ENCODE results near the gene HSFX3. TPM values are rescaled to one million over a fixed set of nuclear protein-coding genes. Genes with fewer than 3 reads are reported as not detected.

The HSFX3 gene
- total and polyA plus RNA-seq, 2 of the 8 experiments (the other 6 are each of a cell fraction or from before 2014, with no cell fraction given), result not detected

- Histone ChIP-seq H3K9ac (replicated peaks in 1 of 4; ENCODE audit: extremely low read depth in 1 of 4, low read depth in 3 of 4, low read length in 3 of 4) (peak within 1 kb of the TSS in 2 of 4 experiments; percentile 13 to 37; a peak in 2 of 7 replicates), H3K79me1 (ENCODE audit: low read depth, low read length) (no peaks in the 10 kb centered on the region), H4K8ac (ENCODE audit: extremely low read depth, insufficient read depth, low read length) (peak within 1 kb of the TSS; percentile 68), H3K23me2 (ENCODE audit: low read depth, low read length) (peaks cover 9% of the 10 kb centered on the region; the same call in 1 of the 2 replicates), H3K9me3 (ENCODE audit: insufficient read depth in 2 of 2, low read depth in 1 of 2, low read length in 1 of 2) (no peaks in the 10 kb centered on the region), H3K23ac (ENCODE audit: insufficient read length) (no peak within 1 kb of the TSS), H2AFZ (ENCODE audit: low read length) (peak within 1 kb of the TSS; percentile 81), H2BK15ac (ENCODE audit: low read length) (0 out of 2 replicates have a peak within 1 kb of the TSS, but pooled peaks have one; percentile 10), H2BK12ac (ENCODE audit: low read depth, low read length) (no peak within 1 kb of the TSS), H4K20me1 (replicated peaks in 1 of 2; ENCODE audit: control insufficient read depth in 1 of 2, insufficient read depth in 2 of 2, low read length in 2 of 2) (no peaks in the 10 kb centered on the region), H4K91ac (replicated peaks; ENCODE audit: insufficient read length, low read length) (peak within 1 kb of the TSS; percentile 74), H2AK5ac (ENCODE audit: low read depth, low read length) (no peak within 1 kb of the TSS), H3K4me3 (ENCODE audit: extremely low read depth in 1 of 4, insufficient read depth in 2 of 4, low read depth in 3 of 4, low read length in 4 of 4) (peak within 1 kb of the TSS; percentile 56 to 71 (median 60)), H2BK20ac (ENCODE audit: low read length) (no peak within 1 kb of the TSS), H3K4ac (replicated peaks; ENCODE audit: insufficient read length, low read depth, low read length) (no peak within 1 kb of the TSS), H3K4me1 (replicated peaks in 1 of 4; ENCODE audit: control insufficient read depth in 3 of 4, insufficient read depth in 4 of 4, low read length in 3 of 4) (peaks cover 0 to 7% (median 4%) of the 10 kb centered on the region in 4 experiments; a peak in 3 of 7 replicates), H2BK120ac (replicated peaks; ENCODE audit: low read depth, low read length) (no peak within 1 kb of the TSS), H3K14ac (ENCODE audit: insufficient read length) (no peak within 1 kb of the TSS), H3K79me2 (ENCODE audit: control insufficient read depth in 1 of 2, insufficient read depth in 2 of 2, low read length in 2 of 2) (no peaks in the 10 kb centered on the region), H3K27ac (ENCODE audit: low read depth, low read length) (no peak within 1 kb of the TSS; the same call in 1 of the 2 replicates), H2BK5ac (ENCODE audit: low read depth, low read length) (no peak within 1 kb of the TSS), H3K56ac (replicated peaks; ENCODE audit: insufficient read length, low read depth, low read length) (no peak within 1 kb of the TSS), H3K27me3 (replicated peaks in 1 of 4; ENCODE audit: control insufficient read depth in 3 of 4, extremely low read depth in 1 of 4, insufficient read depth in 3 of 4, low read length in 3 of 4) (no peaks in the 10 kb centered on the region; a peak in 1 of 7 replicates), H4K5ac (ENCODE audit: insufficient read length, low read depth, low read length) (peak within 1 kb of the TSS; percentile 7), H3K4me2 (ENCODE audit: insufficient read depth in 1 of 2, low read depth in 2 of 2, low read length in 2 of 2) (peak within 1 kb of the TSS; percentile 89 to 94), H3K18ac (ENCODE audit: extremely low read depth, low read length) (no peak within 1 kb of the TSS; the same call in 1 of the 2 replicates), H3K36me3 (ENCODE audit: control insufficient read depth in 2 of 4, insufficient read depth in 4 of 4, low read length in 3 of 4) (no peaks in the 10 kb centered on the region)
- WGBS, 2 experiments (ENCODE audit: extremely low coverage in 1 of 2, insufficient coverage in 1 of 2, insufficient read length in 1 of 2, insufficient replicate concordance in 2 of 2, low coverage in 1 of 2, low lambda C conversion rate in 2 of 2, missing lambda C conversion rate in 1 of 2), result 2% methylated on average over 35 of the region's 71 CpGs; no CpG with 5 or more reads in 1 of the 2 experiments
- CTCF ChIA-PET (ENCODE audit: partially characterized antibody), result interaction anchor here (1.1 to 1.9 kb wide), 3 partner anchors 12 to 28 kb away, joined by 3 to 11 read pairs (median 5); no protein-coding TSS in a partner anchor
- DNase-seq (ENCODE audit: low read depth in 1 of 2, low spot score in 2 of 2) (peak in 1 of 2 experiments; percentile 46), FAIRE-seq (peak; percentile 87)
- POLR2A ChIA-PET (ENCODE audit: partially characterized antibody), result no interaction called here
- TF ChIP-seq GTF2F1 (IDR thresholded peaks at IDR 0.05; ENCODE audit: borderline replicate concordance, low read depth, low read length) (no peak), RBBP5 (IDR thresholded peaks at IDR 0.05; ENCODE audit: borderline replicate concordance, low read depth, low read length) (no peak), PHF8 (conservative IDR thresholded peaks at IDR 0.05; ENCODE audit: low read depth, low read length) (peak; percentile 28; the same call in 1 of the 2 replicates), CHD2 (IDR thresholded peaks at IDR 0.05; ENCODE audit: low read length) (no peak), SAP30 (IDR thresholded peaks at IDR 0.05; ENCODE audit: insufficient read depth, insufficient replicate concordance, low read length) (peak; percentile 72), USF2 (IDR thresholded peaks at IDR 0.05; ENCODE audit: low read length) (no peak), NANOG (IDR thresholded peaks at IDR 0.05; ENCODE audit: insufficient read depth, low read depth, low read length, poor library complexity, severe bottlenecking) (no peak), FOSL1 (IDR thresholded peaks at IDR 0.05; ENCODE audit: insufficient read depth, low read depth, low read length) (no peak), YY1 (IDR thresholded peaks at IDR 0.05; ENCODE audit: low read depth, low read length) (no peak)
These were observed 8.9 kb downstream of the HSFX3 start, which contains the start of gene EOLA1 for GRCh38 chrX:149540621-149541520. EOLA1 (plus strand) TSS chrX:149541012; CDS start chrX:149545631, 4,619 bp downstream.
